Omental fat pad (tissue), 4 donors: ENCODE results near the gene ELN. TPM values are rescaled to one million over a fixed set of nuclear protein-coding genes. Genes with fewer than 3 reads are reported as not detected.
"Not testable (repeated sequence)": the region's sequence is repeated elsewhere in the genome, so short reads cannot be mapped to it uniquely, and the experiment has no call there.

ENCODE experiments used
- ATAC-seq: fragments of 150-250 bp; one replicate; pipeline ENCODE4 v1.9.1; 2016; ENCODE audit warnings: mild to moderate bottlenecking, moderate library complexity; ENCODE audit not compliant: low FRiP score
- DNase-seq: peaks from one replicate; pipeline ENCODE4 v3.0.0-alpha.2; 2019; ENCODE audit warnings: low spot score
- CTCF ChIP-seq, 3 donors: fragments of 450-650 bp; IDR thresholded peaks; one replicate each; pipeline ENCODE4 v1.5.1; 2016 to 2017; ENCODE audit warnings: antibody characterized with exemption in 3 of 3, mild to moderate bottlenecking in 3 of 3, moderate library complexity in 2 of 3
- total RNA-seq, 4 donors: library from RNA; depleted of rRNA; stranded (reverse); fragments of >200 nt; gene quantifications; one replicate each; pipeline ENCODE4 v1.1.0, GENCODE V29; 2016

The ELN gene
- total RNA-seq, 4 donors from 2014 or later = 61.2 to 133 (median 83.8) TPM

- TF ChIP-seq CTCF (IDR thresholded peaks at IDR 0.05) = no peak
- DNase-seq (no peak), ATAC-seq (no peak)
These were observed 13.0 kb downstream of the ELN start for GRCh38 chr7:74040791-74041520.

GRCh38 chr7:74042746-74043522 is 15.0 kb downstream of the ELN start:
- TF ChIP-seq CTCF (IDR thresholded peaks at IDR 0.05) = no peak
- no peak for DNase-seq
- ATAC-seq = no peak

GRCh38 chr7:74043523-74043951 is 15.6 kb downstream of the ELN start:
- DNase-seq (no peak), ATAC-seq (no peak)
- TF ChIP-seq CTCF (IDR thresholded peaks at IDR 0.05) = no peak

- DNase-seq = no peak
- no peak for ATAC-seq
- TF ChIP-seq CTCF (IDR thresholded peaks at IDR 0.05) = no peak
These were observed 16.7 kb downstream of the ELN start for GRCh38 chr7:74044366-74045350.

- not testable (repeated sequence) for DNase-seq, ATAC-seq
These were observed 18.6 kb downstream of the ELN start for GRCh38 chr7:74046581-74046980.

GRCh38 chr7:74047804-74048380 is 19.9 kb downstream of the ELN start:
- DNase-seq (no peak), ATAC-seq (no peak)
- TF ChIP-seq CTCF (IDR thresholded peaks at IDR 0.05) = no peak
